Measurements from ENCODE around the gene ABLIM1.

The ABLIM1 gene

GRCh38 chr10:114453576-114453975, 204.5 kb downstream of the ABLIM1 start:
- Histone ChIP-seq H3K4me3 (ENCODE audit: extremely low read depth, insufficient read depth, low read length, poor library complexity, severe bottlenecking) (no peak overlapping the region), H3K27ac (ENCODE audit: low read depth, low read length, severe bottlenecking) (no peak overlapping the region), H3K36me3 (ENCODE audit: control insufficient read depth, insufficient read depth, low read length) (peaks cover 31% of the 10 kb centered on the region), H3K4me1 (ENCODE audit: control insufficient read depth, insufficient read depth, low read length, poor library complexity, severe bottlenecking) (no peaks in the 10 kb centered on the region), H3K9me3 (ENCODE audit: control insufficient read depth, low read length) (no peaks in the 10 kb centered on the region)
- WGBS, 2 experiments (ENCODE audit: insufficient coverage in 2 of 2), result 92 to 97% methylated on average over 4 to 9 of the region's 9 CpGs

GRCh38 chr10:114448897-114449296, 209.2 kb downstream of the ABLIM1 start:
- Histone ChIP-seq H3K4me3 (ENCODE audit: extremely low read depth, insufficient read depth, low read length, poor library complexity, severe bottlenecking) (no peak overlapping the region), H3K4me1 (ENCODE audit: control insufficient read depth, insufficient read depth, low read length, poor library complexity, severe bottlenecking) (no peaks in the 10 kb centered on the region), H3K9me3 (ENCODE audit: control insufficient read depth, low read length) (no peaks in the 10 kb centered on the region), H3K36me3 (ENCODE audit: control insufficient read depth, insufficient read depth, low read length) (peaks cover 53% of the 10 kb centered on the region), H3K27ac (ENCODE audit: low read depth, low read length, severe bottlenecking) (no peak overlapping the region)
- 80 to 100% methylated on average over 1 of the region's 2 CpGs for WGBS, 2 experiments (ENCODE audit: insufficient coverage in 2 of 2)

DNA sequence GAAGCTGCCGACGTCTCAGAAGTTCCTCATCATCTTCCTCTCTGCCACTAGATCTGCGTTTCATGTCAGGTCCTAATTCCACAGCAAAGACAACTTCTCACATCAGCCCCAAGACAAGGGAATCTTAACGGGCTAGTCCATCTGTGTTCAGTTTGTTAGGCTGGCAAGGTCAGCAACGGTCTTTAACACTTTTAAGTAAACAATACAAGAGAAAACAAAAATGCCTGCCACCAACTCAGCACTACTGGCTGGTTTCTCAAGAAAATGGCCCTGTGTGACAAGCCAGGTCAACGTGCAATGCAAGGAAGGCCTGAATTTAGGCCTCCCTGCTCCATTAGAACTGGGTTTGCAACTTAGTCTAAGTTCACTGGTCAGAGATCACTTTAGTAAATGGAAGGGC, 212.7 kb downstream of the ABLIM1 start:
- no peaks in the 10 kb centered on the region for H3K9me3 ChIP-seq (ENCODE audit: control insufficient read depth, low read length)
- peaks cover 2% of the 10 kb centered on the region for H3K4me1 ChIP-seq (ENCODE audit: control insufficient read depth, insufficient read depth, low read length, poor library complexity, severe bottlenecking)
- no peak overlapping the region for H3K4me3 ChIP-seq (ENCODE audit: extremely low read depth, insufficient read depth, low read length, poor library complexity, severe bottlenecking)
- WGBS, 2 experiments (ENCODE audit: insufficient coverage in 2 of 2), result 89 to 100% methylated on average over 4 to 6 of the region's 6 CpGs
- H3K36me3 ChIP-seq (ENCODE audit: control insufficient read depth, insufficient read depth, low read length), result peaks cover 59% of the 10 kb centered on the region
- H3K27ac ChIP-seq (ENCODE audit: low read depth, low read length, severe bottlenecking), result no peak overlapping the region

- H3K27ac ChIP-seq (ENCODE audit: low read depth, low read length, severe bottlenecking), result no peak overlapping the region
- H3K9me3 ChIP-seq (ENCODE audit: control insufficient read depth, low read length), result no peaks in the 10 kb centered on the region
- no peak overlapping the region for H3K4me3 ChIP-seq (ENCODE audit: extremely low read depth, insufficient read depth, low read length, poor library complexity, severe bottlenecking)
- peaks cover 64% of the 10 kb centered on the region for H3K36me3 ChIP-seq (ENCODE audit: control insufficient read depth, insufficient read depth, low read length)
- peaks cover 2% of the 10 kb centered on the region for H3K4me1 ChIP-seq (ENCODE audit: control insufficient read depth, insufficient read depth, low read length, poor library complexity, severe bottlenecking)
These were observed 213.3 kb downstream of the ABLIM1 start for GRCh38 chr10:114444819-114445218.

DNA sequence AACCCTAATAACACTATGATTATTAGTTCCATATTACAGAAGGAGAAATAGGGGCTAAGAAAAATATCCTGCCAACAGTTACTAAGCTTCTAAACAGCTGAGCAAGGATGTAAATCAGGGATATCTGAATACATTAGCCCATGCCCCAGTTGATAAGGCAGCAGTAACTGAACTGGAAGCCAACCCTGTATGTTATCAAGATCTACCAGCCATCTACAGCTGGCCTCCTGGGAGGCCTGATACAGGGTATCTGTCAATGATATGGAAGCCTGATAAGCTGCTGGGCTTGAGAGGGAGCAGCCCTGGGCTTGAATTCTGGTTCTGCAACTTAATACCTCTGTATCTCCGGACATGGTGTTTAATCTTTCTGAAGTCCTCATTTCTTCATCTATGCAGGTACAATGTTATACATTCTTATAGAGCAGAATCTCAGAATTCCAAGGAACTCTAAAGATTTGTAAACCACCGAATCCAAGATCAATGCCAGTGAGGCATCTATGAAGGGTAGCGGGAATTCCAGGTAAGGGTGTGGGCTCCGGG, 215.9 kb downstream of the ABLIM1 start:
- WGBS, 2 experiments (ENCODE audit: insufficient coverage in 2 of 2), result 100% methylated on average over 2 of the region's 4 CpGs
- no peak overlapping the region for H3K4me3 ChIP-seq (ENCODE audit: extremely low read depth, insufficient read depth, low read length, poor library complexity, severe bottlenecking)
- no peak overlapping the region for H3K27ac ChIP-seq (ENCODE audit: low read depth, low read length, severe bottlenecking)
- H3K36me3 ChIP-seq (ENCODE audit: control insufficient read depth, insufficient read depth, low read length), result peaks cover 74% of the 10 kb centered on the region
- H3K9me3 ChIP-seq (ENCODE audit: control insufficient read depth, low read length), result no peaks in the 10 kb centered on the region
- H3K4me1 ChIP-seq (ENCODE audit: control insufficient read depth, insufficient read depth, low read length, poor library complexity, severe bottlenecking), result peaks cover 2% of the 10 kb centered on the region

- peaks cover 77% of the 10 kb centered on the region for H3K36me3 ChIP-seq (ENCODE audit: control insufficient read depth, insufficient read depth, low read length)
These were observed 217.0 kb downstream of the ABLIM1 start for GRCh38 chr10:114441107-114441506.

DNA sequence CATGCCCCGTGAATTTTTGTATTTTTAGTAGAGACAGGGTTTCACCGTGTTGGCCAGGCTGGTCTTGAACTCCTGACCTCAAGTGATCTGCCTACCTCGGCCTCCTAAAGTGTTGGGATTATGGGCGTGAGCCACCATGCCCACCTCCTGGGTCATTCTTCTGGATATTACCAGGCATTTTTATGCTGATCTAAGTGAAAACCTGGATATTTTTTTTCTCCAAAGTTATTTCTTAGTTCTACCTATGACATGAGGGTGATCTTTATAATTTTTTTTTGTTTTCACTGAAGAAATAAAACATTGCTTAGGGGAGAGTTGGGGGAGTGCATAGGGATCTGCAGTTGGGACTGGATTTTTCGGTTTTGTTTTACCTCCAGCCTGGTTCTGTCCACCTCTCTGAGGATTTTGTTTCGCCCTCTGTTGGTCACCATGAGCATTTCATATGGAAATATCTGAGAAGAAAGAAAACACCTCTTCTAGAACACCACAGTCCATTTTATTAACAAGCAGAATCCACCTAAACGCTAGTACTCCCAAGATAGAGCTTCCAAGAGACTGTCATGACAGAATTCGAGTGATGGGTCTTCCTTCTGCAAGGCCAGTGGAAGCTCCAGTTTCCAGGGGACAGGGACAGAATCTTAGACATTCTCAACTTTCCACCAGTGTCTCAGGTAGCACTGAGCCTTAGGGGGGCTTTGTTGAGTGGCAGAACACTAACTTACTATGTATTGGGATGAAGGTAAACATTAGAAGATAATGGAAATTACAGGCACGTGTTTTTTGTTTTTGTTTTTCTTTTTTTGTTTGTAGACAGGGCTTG, 220.4 kb downstream of the ABLIM1 start:
- H3K4me1 ChIP-seq (ENCODE audit: control insufficient read depth, insufficient read depth, low read length, poor library complexity, severe bottlenecking), result peaks cover 2% of the 10 kb centered on the region
- no peak overlapping the region for H3K27ac ChIP-seq (ENCODE audit: low read depth, low read length, severe bottlenecking)
- no peak overlapping the region for H3K4me3 ChIP-seq (ENCODE audit: extremely low read depth, insufficient read depth, low read length, poor library complexity, severe bottlenecking)
- H3K36me3 ChIP-seq (ENCODE audit: control insufficient read depth, insufficient read depth, low read length), result peaks cover 74% of the 10 kb centered on the region
- 84 to 87% methylated on average over 6 to 7 of the region's 9 CpGs for WGBS, 2 experiments (ENCODE audit: insufficient coverage in 2 of 2)
- H3K9me3 ChIP-seq (ENCODE audit: control insufficient read depth, low read length), result no peaks in the 10 kb centered on the region

More at GRCh38 chr10:114441107-114441506, 217.0 kb downstream of the ABLIM1 start:
- Histone ChIP-seq H3K4me1 (ENCODE audit: control insufficient read depth, insufficient read depth, low read length, poor library complexity, severe bottlenecking) (peaks cover 2% of the 10 kb centered on the region), H3K4me3 (ENCODE audit: extremely low read depth, insufficient read depth, low read length, poor library complexity, severe bottlenecking) (no peak overlapping the region), H3K9me3 (ENCODE audit: control insufficient read depth, low read length) (no peaks in the 10 kb centered on the region), H3K27ac (ENCODE audit: low read depth, low read length, severe bottlenecking) (no peak overlapping the region)
- no CpG with 5 or more reads among the region's 1 CpG for WGBS, 2 experiments (ENCODE audit: insufficient coverage in 2 of 2)

DNA sequence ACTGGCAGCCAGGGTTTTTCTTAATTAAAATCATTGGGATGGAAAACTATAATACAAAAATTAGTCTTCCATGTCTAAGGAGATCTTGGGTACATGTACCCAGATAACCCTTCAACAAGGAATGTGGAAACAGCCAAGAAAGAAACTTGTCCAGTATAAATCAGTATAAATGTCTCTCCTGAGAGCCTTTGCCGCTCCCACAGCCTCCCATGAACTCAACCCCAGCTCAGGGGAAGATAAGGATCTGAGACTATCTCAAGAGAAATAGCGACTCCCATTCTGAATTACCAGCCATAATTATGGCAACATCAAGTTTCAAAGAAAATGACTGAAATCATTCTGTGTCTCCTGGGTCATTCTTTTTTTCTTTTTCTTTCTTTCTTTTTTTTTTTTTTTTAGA, 221.1 kb downstream of the ABLIM1 start:
- Histone ChIP-seq H3K4me3 (ENCODE audit: extremely low read depth, insufficient read depth, low read length, poor library complexity, severe bottlenecking) (no peak overlapping the region), H3K36me3 (ENCODE audit: control insufficient read depth, insufficient read depth, low read length) (peaks cover 70% of the 10 kb centered on the region), H3K9me3 (ENCODE audit: control insufficient read depth, low read length) (no peaks in the 10 kb centered on the region), H3K27ac (ENCODE audit: low read depth, low read length, severe bottlenecking) (no peak overlapping the region), H3K4me1 (ENCODE audit: control insufficient read depth, insufficient read depth, low read length, poor library complexity, severe bottlenecking) (no peaks in the 10 kb centered on the region)
- WGBS, 2 experiments (ENCODE audit: insufficient coverage in 2 of 2), result 100% methylated on average over 2 of the region's 2 CpGs; no CpG with 5 or more reads in 1 of the 2 experiments

DNA sequence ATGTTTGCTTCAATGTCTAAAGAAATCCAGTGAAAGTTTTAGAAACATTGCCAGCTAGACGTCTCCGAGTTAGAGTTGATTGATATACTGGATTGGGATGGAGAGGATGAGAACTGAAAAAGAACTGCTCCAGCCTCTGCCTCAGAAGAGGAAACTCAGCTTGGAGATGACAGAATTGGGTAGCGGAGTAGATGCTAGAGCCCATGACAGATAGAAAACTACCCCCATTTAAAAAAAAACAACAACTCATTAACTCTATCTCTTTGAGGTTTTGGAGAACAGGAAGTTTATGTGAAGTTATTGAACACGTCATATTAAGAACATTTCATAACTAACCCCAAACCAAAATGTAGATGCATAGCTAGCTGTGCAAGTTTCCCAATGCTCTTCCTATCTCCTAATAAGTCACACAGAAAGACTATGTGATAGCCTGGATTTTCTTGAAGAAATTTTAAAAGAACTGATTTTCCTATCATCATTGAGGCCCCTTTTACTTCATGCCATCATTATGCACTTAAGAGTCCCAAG, 225.4 kb downstream of the ABLIM1 start:
- Histone ChIP-seq H3K27ac (ENCODE audit: low read depth, low read length, severe bottlenecking) (no peak overlapping the region), H3K36me3 (ENCODE audit: control insufficient read depth, insufficient read depth, low read length) (peaks cover 42% of the 10 kb centered on the region), H3K9me3 (ENCODE audit: control insufficient read depth, low read length) (no peaks in the 10 kb centered on the region), H3K4me1 (ENCODE audit: control insufficient read depth, insufficient read depth, low read length, poor library complexity, severe bottlenecking) (peaks cover 7% of the 10 kb centered on the region), H3K4me3 (ENCODE audit: extremely low read depth, insufficient read depth, low read length, poor library complexity, severe bottlenecking) (no peak overlapping the region)
- 100% methylated on average over 2 of the region's 4 CpGs; no CpG with 5 or more reads in 1 of the 2 experiments for WGBS, 2 experiments (ENCODE audit: insufficient coverage in 2 of 2)

- no peak overlapping the region for H3K4me3 ChIP-seq (ENCODE audit: extremely low read depth, insufficient read depth, low read length, poor library complexity, severe bottlenecking)
- 94 to 100% methylated on average over 2 to 3 of the region's 4 CpGs for WGBS, 2 experiments (ENCODE audit: insufficient coverage in 2 of 2)
- peaks cover 12% of the 10 kb centered on the region for H3K4me1 ChIP-seq (ENCODE audit: control insufficient read depth, insufficient read depth, low read length, poor library complexity, severe bottlenecking)
- H3K36me3 ChIP-seq (ENCODE audit: control insufficient read depth, insufficient read depth, low read length), result peaks cover 38% of the 10 kb centered on the region
- no peaks in the 10 kb centered on the region for H3K9me3 ChIP-seq (ENCODE audit: control insufficient read depth, low read length)
- no peak overlapping the region for H3K27ac ChIP-seq (ENCODE audit: low read depth, low read length, severe bottlenecking)
These were observed 226.5 kb downstream of the ABLIM1 start for GRCh38 chr10:114431414-114432135.
